ENCODE measurements around the gene PTCH1.

Gene PTCH1

DNA sequence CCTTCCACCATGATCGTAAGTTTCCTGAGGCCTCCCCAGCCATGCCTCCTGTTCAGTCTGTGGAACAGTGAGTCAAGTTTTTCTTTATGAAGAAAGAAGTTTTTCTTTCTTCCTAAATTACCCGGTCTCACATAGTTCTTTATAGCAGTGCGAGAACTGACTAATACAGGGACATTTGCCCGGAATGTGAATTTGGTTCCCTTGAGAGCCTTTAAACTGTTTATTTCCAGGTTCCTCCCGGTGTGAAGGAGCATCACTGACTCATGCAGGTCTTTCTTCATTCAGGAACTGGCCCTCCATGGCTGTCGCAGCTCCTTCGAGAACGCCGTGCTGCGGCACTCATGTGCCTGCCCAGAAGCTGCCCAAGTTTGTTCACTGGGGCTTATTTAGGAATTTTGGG, 87.7 kb downstream of the PTCH1 start:
- H3K4me3 ChIP-seq (ENCODE audit: low read depth, low read length): no peak overlapping the region
- peak; percentile 68 for DNase-seq (ENCODE audit: low read depth)

- DNase-seq (ENCODE audit: low read depth): no peak
- H3K4me3 ChIP-seq (ENCODE audit: low read depth, low read length): peak overlapping the region; percentile 35
Measured at GRCh38 chr9:95425910-95426551, 90.7 kb downstream of the PTCH1 start.

- H3K4me3 ChIP-seq (ENCODE audit: low read depth, low read length): no peak overlapping the region
Measured at GRCh38 chr9:95422650-95423049, 94.1 kb downstream of the PTCH1 start.

DNA sequence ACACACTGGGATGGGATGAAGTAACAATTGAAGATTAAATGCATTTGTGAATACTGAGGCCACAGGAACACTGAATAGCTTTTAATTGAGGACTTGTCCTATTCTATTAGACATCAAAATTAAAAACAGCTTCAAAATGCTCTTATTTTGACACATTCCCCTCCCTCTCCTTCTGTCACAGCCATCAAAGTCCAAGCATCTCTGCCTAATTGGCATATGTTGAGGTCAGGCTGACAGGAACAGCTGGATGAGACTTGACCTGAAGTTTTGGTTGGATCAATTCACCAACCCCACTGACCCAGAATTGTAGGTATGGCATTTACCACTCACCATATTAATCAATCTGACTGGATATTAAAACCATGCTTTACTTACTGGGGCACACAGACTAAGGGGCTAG, 96.3 kb downstream of the PTCH1 start:
- H3K4me3 ChIP-seq (ENCODE audit: low read depth, low read length): no peak overlapping the region
- DNase-seq (ENCODE audit: low read depth): no peak

More at GRCh38 chr9:95422650-95423049, 94.1 kb downstream of the PTCH1 start:
- no peak for DNase-seq (ENCODE audit: low read depth)

DNA sequence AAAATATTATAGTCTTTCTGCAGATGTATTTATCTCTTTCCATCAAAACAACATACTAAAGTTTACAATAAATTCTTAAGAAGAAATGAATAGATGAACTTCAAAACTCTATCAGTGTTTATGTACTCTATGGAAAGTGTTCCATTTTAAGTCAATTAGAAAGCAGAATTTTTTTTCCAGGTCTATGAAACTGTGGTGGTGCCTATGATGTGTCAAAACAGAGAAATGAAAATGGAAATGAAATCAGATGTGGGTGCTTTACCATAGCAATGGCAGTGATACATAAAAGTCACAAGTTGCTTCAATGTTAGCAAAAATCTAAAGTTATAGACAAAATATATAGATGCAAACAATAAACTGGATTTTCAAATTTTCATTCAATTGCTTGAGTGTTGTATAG, 97.3 kb downstream of the PTCH1 start:
- no peak overlapping the region for H3K4me3 ChIP-seq (ENCODE audit: low read depth, low read length)
- no peak for DNase-seq (ENCODE audit: low read depth)

GRCh38 chr9:95415158-95415557, 101.6 kb downstream of the PTCH1 start:
- no peak overlapping the region for H3K4me3 ChIP-seq (ENCODE audit: low read depth, low read length)
- no peak for DNase-seq (ENCODE audit: low read depth)

DNA sequence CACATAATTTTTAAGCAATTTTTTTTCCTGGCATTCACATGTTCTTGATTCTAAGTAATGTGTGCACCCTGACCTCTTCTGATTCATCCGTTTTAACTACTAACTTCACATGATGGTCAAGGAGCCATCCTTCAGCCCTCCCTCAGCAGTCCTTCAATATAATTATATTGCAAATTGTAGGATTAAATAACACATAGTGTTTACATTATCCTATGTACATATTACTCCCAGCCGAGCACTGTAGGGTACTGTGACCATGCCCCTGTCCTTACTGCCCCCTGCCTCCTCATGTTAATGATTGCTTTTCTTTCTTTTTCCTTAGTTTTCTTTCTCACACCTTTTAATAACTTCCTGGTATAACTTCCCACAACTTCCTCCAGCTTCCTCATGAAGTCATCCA, 103.0 kb downstream of the PTCH1 start:
- H3K4me3 ChIP-seq (ENCODE audit: low read depth, low read length): no peak overlapping the region
- DNase-seq (ENCODE audit: low read depth): no peak

- no peak for DNase-seq (ENCODE audit: low read depth)
- no peak overlapping the region for H3K4me3 ChIP-seq (ENCODE audit: low read depth, low read length)
Measured at GRCh38 chr9:95411054-95411892, 105.5 kb downstream of the PTCH1 start.

GRCh38 chr9:95409650-95410426, 106.9 kb downstream of the PTCH1 start:
- H3K4me3 ChIP-seq (ENCODE audit: low read depth, low read length): no peak overlapping the region
- peak; percentile 80 for DNase-seq (ENCODE audit: low read depth)

GRCh38 chr9:95407524-95407923, 109.2 kb downstream of the PTCH1 start:
- no peak for DNase-seq (ENCODE audit: low read depth)
- H3K4me3 ChIP-seq (ENCODE audit: low read depth, low read length): no peak overlapping the region

- no peak overlapping the region for H3K4me3 ChIP-seq (ENCODE audit: low read depth, low read length)
- DNase-seq (ENCODE audit: low read depth): peak; percentile 45
Measured at GRCh38 chr9:95406121-95406520, 110.7 kb downstream of the PTCH1 start.

GRCh38 chr9:95399261-95399660, 117.5 kb downstream of the PTCH1 start:
- H3K4me3 ChIP-seq (ENCODE audit: low read depth, low read length): no peak overlapping the region
- DNase-seq (ENCODE audit: low read depth): no peak

Data from skeletal muscle cell (primary cell).